Activated B cell treated with CpG ODN at 0.5 μM for 24 hours (primary cell): ENCODE measurements around the gene MAVS. TPM values are rescaled to one million over a fixed set of nuclear protein-coding genes. Genes with fewer than 3 reads are reported as not detected.

ENCODE experiments used
- ATAC-seq: fragments of 200-7000 bp; cut with Tn5 transposase; one replicate; pipeline ENCODE4 v1.10.0; 2021; ENCODE audit warnings: low read depth, mild to moderate bottlenecking, moderate library complexity
- CTCF ChIA-PET: fragments of 350-600 bp; sonication (Branson Sonifier 250); formaldehyde crosslinking; loops from one replicate; lab custom pipeline; 2021; ENCODE audit warnings: antibody characterized with exemption; lab: Charles Lee
- POLR2A ChIA-PET: fragments of 350-600 bp; sonication (Branson Sonifier 250); formaldehyde crosslinking; loops from one replicate; lab custom pipeline; 2021; ENCODE audit warnings: antibody characterized with exemption; lab: Charles Lee
- DNase-seq: peaks from one replicate; pipeline ENCODE4 v3.0.0; 2022
- H3K27ac Mint-ChIP-seq: one replicate; pipeline ENCODE4 v1.8.0; 2020; ENCODE audit warnings: mixed read lengths
- H3K27me3 Mint-ChIP-seq: one replicate; pipeline ENCODE4 v1.8.0; 2021; ENCODE audit warnings: mixed read lengths
- H3K36me3 Mint-ChIP-seq: one replicate; pipeline ENCODE4 v1.8.0; 2021; ENCODE audit warnings: low read depth, mixed read lengths
- H3K4me1 Mint-ChIP-seq: one replicate; pipeline ENCODE4 v1.8.0; 2021; ENCODE audit warnings: mixed read lengths
- H3K4me3 Mint-ChIP-seq: one replicate; pipeline ENCODE4 v1.8.0; 2020; ENCODE audit warnings: mild to moderate bottlenecking, mixed read lengths
- H3K9me3 Mint-ChIP-seq: one replicate; pipeline ENCODE4 v1.8.0; 2020; ENCODE audit warnings: mixed read lengths
- intact Hi-C: fragments of 100-400 bp; cut with micrococcal nuclease; formaldehyde crosslinking; loops from one replicate; pipeline ENCODE4 v1.15.1; 2024
- total RNA-seq: library from RNA; stranded (reverse); gene quantifications from 2 replicates; pipeline ENCODE4 v1.2.3, GENCODE V29; 2022
- TF ChIP-seq, protein P1 (sequence below): fragments of 200-600 bp; IDR thresholded peaks from one replicate; pipeline ENCODE4 v1.8.0; 2022; ENCODE audit warnings: antibody characterized with exemption, mild to moderate bottlenecking

The MAVS gene
- total RNA-seq, 1 donor from 2014 or later = 39.7 TPM

- POLR2A ChIA-PET = interaction anchor here (0.6 kb wide), 1 partner anchor 26 kb away, joined by 3 read pairs; no protein-coding TSS in a partner anchor
- ATAC-seq = no peak
Observed at GRCh38 chr20:3865152-3865886, 18.7 kb downstream of the MAVS start.

GRCh38 chr20:3865887-3866407, 19.3 kb downstream of the MAVS start:
- CTCF ChIA-PET = no interaction called here
- Mint-ChIP-seq H3K36me3 (peaks cover 67% of the 10 kb centered on the region), H3K4me3 (no peak overlapping the region), H3K27me3 (no peaks in the 10 kb centered on the region), H3K9me3 (no peaks in the 10 kb centered on the region), H3K4me1 (peaks cover 11% of the 10 kb centered on the region), H3K27ac (no peak overlapping the region)
- TF ChIP-seq, protein P1, sequence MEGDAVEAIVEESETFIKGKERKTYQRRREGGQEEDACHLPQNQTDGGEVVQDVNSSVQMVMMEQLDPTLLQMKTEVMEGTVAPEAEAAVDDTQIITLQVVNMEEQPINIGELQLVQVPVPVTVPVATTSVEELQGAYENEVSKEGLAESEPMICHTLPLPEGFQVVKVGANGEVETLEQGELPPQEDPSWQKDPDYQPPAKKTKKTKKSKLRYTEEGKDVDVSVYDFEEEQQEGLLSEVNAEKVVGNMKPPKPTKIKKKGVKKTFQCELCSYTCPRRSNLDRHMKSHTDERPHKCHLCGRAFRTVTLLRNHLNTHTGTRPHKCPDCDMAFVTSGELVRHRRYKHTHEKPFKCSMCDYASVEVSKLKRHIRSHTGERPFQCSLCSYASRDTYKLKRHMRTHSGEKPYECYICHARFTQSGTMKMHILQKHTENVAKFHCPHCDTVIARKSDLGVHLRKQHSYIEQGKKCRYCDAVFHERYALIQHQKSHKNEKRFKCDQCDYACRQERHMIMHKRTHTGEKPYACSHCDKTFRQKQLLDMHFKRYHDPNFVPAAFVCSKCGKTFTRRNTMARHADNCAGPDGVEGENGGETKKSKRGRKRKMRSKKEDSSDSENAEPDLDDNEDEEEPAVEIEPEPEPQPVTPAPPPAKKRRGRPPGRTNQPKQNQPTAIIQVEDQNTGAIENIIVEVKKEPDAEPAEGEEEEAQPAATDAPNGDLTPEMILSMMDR = no peak
- ATAC-seq (no peak), DNase-seq (no peak)
- POLR2A ChIA-PET = interaction anchor here (0.6 kb wide), 1 partner anchor 25 kb away, joined by 3 read pairs; no protein-coding TSS in a partner anchor
- intact Hi-C loops = no loop called here

More at GRCh38 chr20:3865152-3865886, 18.7 kb downstream of the MAVS start:
- intact Hi-C loops = no loop called here
- Mint-ChIP-seq H3K4me3 (no peak overlapping the region), H3K9me3 (no peaks in the 10 kb centered on the region), H3K4me1 (peaks cover 11% of the 10 kb centered on the region), H3K27me3 (no peaks in the 10 kb centered on the region), H3K36me3 (peaks cover 67% of the 10 kb centered on the region), H3K27ac (no peak overlapping the region)
- CTCF ChIA-PET = no interaction called here
- TF ChIP-seq, protein P1 = no peak
- no peak for DNase-seq

- Mint-ChIP-seq H3K9me3 (no peaks in the 10 kb centered on the region), H3K27ac (no peak overlapping the region), H3K27me3 (no peaks in the 10 kb centered on the region), H3K4me1 (peaks cover 11% of the 10 kb centered on the region), H3K36me3 (peaks cover 66% of the 10 kb centered on the region), H3K4me3 (no peak overlapping the region)
- ChIA-PET CTCF (no interaction called here), POLR2A (no interaction called here)
- intact Hi-C loops = no loop called here
- ATAC-seq (no peak), DNase-seq (no peak)
- TF ChIP-seq, protein P1 = no peak
Observed at GRCh38 chr20:3866464-3866863, 19.8 kb downstream of the MAVS start.

GRCh38 chr20:3867802-3868201, 21.2 kb downstream of the MAVS start:
- POLR2A ChIA-PET = no interaction called here
- peaks cover 12% of the 10 kb centered on the region for H3K4me1 Mint-ChIP-seq
- no peak for ATAC-seq

More at GRCh38 chr20:3867802-3868201, 21.2 kb downstream of the MAVS start:
- Mint-ChIP-seq H3K27me3 (no peaks in the 10 kb centered on the region), H3K4me3 (no peak overlapping the region), H3K9me3 (no peaks in the 10 kb centered on the region), H3K36me3 (peaks cover 65% of the 10 kb centered on the region), H3K27ac (no peak overlapping the region)
- TF ChIP-seq, protein P1 = no peak
- intact Hi-C loops = no loop called here
- CTCF ChIA-PET = interaction anchor here (1.2 kb wide), 1 partner anchor 13 kb away, joined by 3 read pairs; no protein-coding TSS in a partner anchor
- DNase-seq = no peak
